ENCODE data around the gene SPATS2. TPM values are rescaled to one million over a fixed set of nuclear protein-coding genes. Genes with fewer than 3 reads are reported as not detected.
"Not testable (repeated sequence)": the region's sequence is repeated elsewhere in the genome, so short reads cannot be mapped to it uniquely, and the experiment has no call there.

The SPATS2 gene
- total and polyA plus RNA-seq, 7 donors: 6.9 to 32.1 (median 11.7) TPM

- TF ChIP-seq CTCF (IDR thresholded peaks at IDR 0.05): no peak
- no peak for TF ChIP-seq POLR2A (IDR thresholded peaks at IDR 0.05)
- no peak for TF ChIP-seq EP300 (IDR thresholded peaks at IDR 0.05)
- no peak for TF ChIP-seq POLR2AphosphoS5 (IDR thresholded peaks at IDR 0.05)
- Histone ChIP-seq H3K36me3 (no peaks in the 10 kb centered on the region), H3K4me3 (no peak overlapping the region), H3K27ac (no peak overlapping the region), H3K9me3 (no peaks in the 10 kb centered on the region), H3K27me3 (no peaks in the 10 kb centered on the region), H3K4me1 (no peaks in the 10 kb centered on the region)
- WGBS, 2 donors: 93 to 95% methylated on average over 1 of the region's 1 CpG
- DNase-seq: no peak
- intact Hi-C loops (cut with DNase I): no loop called here
Measured at GRCh38 chr12:49375406-49375805, 8.1 kb downstream of the SPATS2 start.

DNA sequence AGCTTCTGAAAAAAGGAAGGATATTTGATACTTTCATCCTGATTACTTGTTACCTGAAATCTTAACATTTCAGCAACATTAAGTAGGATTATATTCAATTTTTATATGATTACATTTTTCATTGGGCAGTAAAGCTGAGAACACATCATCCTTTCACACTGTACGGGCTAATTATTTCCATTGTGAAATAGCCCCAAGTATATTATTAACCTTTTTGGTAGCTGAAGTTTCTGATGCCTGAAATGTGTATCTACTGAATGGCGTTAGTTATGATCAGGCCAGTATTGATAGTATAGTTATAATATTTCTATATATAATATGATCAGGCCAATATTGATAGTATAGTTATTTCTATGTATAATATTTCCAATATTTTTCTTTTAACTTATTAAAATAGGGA lies 10.1 kb downstream of the SPATS2 start:
- 50 to 69% methylated on average over 2 of the region's 2 CpGs for WGBS, 2 donors
- Histone ChIP-seq H3K27ac (no peak overlapping the region), H3K27me3 (no peaks in the 10 kb centered on the region), H3K4me1 (no peaks in the 10 kb centered on the region), H3K4me3 (no peak overlapping the region), H3K9me3 (no peaks in the 10 kb centered on the region), H3K36me3 (no peaks in the 10 kb centered on the region)
- TF ChIP-seq POLR2A (IDR thresholded peaks at IDR 0.05) (no peak), EP300 (IDR thresholded peaks at IDR 0.05) (no peak), POLR2AphosphoS5 (IDR thresholded peaks at IDR 0.05) (no peak), CTCF (IDR thresholded peaks at IDR 0.05) (no peak)
- intact Hi-C loops (cut with DNase I): no loop called here
- no peak for DNase-seq

- 80 to 86% methylated on average over 9 of the region's 9 CpGs for WGBS, 2 donors
- H3K27ac ChIP-seq; H3K4me1 ChIP-seq; intact Hi-C loops (cut with DNase I); H3K4me3 ChIP-seq; H3K27me3 ChIP-seq; DNase-seq; H3K9me3 ChIP-seq; H3K36me3 ChIP-seq: not testable (repeated sequence)
Measured at GRCh38 chr12:49380184-49380583, 12.9 kb downstream of the SPATS2 start.

DNA sequence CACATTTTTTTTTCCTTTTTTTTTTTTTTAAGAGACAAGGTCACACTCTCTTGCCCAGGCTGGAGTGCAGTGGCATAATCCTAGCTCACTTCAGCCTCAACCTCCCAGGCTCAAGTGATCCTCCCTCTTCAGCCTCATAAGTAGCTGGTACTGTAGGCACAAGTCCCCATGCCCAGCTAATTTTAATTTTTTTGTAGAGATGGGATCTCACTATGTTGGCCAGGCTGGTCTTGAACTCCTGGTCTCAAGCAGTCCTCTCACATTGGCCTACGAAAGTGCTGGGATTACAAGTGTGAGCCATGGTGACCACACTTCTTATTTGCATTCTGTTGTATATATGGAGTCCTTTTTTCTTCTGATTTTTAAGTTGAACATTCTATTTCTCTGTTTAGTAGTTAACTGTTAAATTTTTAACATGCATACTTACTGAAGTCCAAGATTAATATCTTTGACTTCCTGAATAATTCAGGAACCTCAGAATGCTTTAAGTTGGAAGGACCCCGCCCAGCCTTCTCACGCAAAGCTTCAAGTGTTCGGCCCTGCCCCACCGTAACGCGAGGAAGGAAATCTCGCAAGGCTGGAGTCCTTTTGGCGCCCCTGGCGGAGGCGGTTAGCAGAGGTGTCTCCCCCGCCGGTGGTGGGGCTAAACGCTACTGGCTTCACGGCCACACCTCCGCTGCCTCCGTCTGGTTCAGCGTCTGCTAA lies 21.6 kb downstream of the SPATS2 start:
- Histone ChIP-seq H3K4me1 (no peaks in the 10 kb centered on the region), H3K27ac (no peak overlapping the region), H3K36me3 (no peaks in the 10 kb centered on the region), H3K27me3 (no peaks in the 10 kb centered on the region), H3K4me3 (no peak overlapping the region), H3K9me3 (no peaks in the 10 kb centered on the region)
- no peak for DNase-seq
- WGBS, 2 donors: 72 to 91% methylated on average over 18 of the region's 18 CpGs
- TF ChIP-seq POLR2A (IDR thresholded peaks at IDR 0.05): no peak
- intact Hi-C loops (cut with DNase I): no loop called here

GRCh38 chr12:49389387-49389703 lies 22.1 kb downstream of the SPATS2 start:
- intact Hi-C loops (cut with DNase I): no loop called here
- H3K4me1 ChIP-seq: no peaks in the 10 kb centered on the region
- H3K27me3 ChIP-seq: no peaks in the 10 kb centered on the region
- no peak overlapping the region for H3K4me3 ChIP-seq
- no peak overlapping the region for H3K27ac ChIP-seq
- 83 to 92% methylated on average over 13 of the region's 13 CpGs for WGBS, 2 donors
- TF ChIP-seq CTCF (IDR thresholded peaks at IDR 0.05) (no peak), POLR2AphosphoS5 (IDR thresholded peaks at IDR 0.05) (no peak)
- no peak for DNase-seq
- no peaks in the 10 kb centered on the region for H3K36me3 ChIP-seq
- H3K9me3 ChIP-seq: no peaks in the 10 kb centered on the region

DNA sequence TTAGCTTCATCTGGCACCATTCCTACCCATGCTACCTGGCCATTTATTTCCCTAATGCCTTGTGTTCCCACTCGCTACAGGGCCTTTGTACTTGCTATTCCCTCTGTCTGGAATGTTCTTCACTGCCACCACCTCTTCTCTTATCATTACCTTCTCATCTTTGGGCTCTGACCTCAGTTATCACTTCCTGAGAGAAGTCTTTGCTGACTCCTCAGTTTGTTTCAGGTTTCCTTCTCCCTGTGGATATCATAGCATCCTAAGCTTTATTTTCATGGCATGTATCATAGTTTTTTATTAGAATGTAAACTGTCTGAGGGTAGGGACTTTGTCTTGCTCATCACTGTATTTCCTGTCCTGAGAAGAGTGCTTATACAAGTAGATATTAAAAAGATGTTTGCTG lies 29.7 kb downstream of the SPATS2 start:
- Histone ChIP-seq H3K36me3 (no peaks in the 10 kb centered on the region), H3K27me3 (no peaks in the 10 kb centered on the region), H3K4me3 (no peak overlapping the region), H3K27ac (no peak overlapping the region), H3K4me1 (no peaks in the 10 kb centered on the region), H3K9me3 (no peaks in the 10 kb centered on the region)
- WGBS, 2 donors: 97 to 98% methylated on average over 1 of the region's 1 CpG
- TF ChIP-seq CTCF (IDR thresholded peaks at IDR 0.05): no peak
- no peak for TF ChIP-seq EP300 (IDR thresholded peaks at IDR 0.05)
- TF ChIP-seq POLR2AphosphoS5 (IDR thresholded peaks at IDR 0.05): no peak
- no peak for TF ChIP-seq POLR2A (IDR thresholded peaks at IDR 0.05)
- DNase-seq: no peak
- intact Hi-C loops (cut with DNase I): no loop called here

Data from sigmoid colon (tissue), 7 donors.